ENCODE results near the gene CANT1.

The CANT1 gene

GRCh38 chr17:78979780-78980623, 29.6 kb downstream of the CANT1 start, which contains the start of gene LGALS3BP:
TSS of gene LGALS3BP (minus strand) at chr17:78979923. CDS start at chr17:78977191, 2,732 bp downstream.
- H3K9me3 ChIP-seq (ENCODE audit: insufficient read depth, low read depth, low read length), result no peaks in the 10 kb centered on the region
- no peaks in the 10 kb centered on the region for H3K27me3 ChIP-seq (ENCODE audit: insufficient read depth, low read length)
- H3K4me1 ChIP-seq (ENCODE audit: insufficient read depth, low read length), result peaks cover 9% of the 10 kb centered on the region; the same call in 1 of the 2 replicates
- H3K27ac ChIP-seq (ENCODE audit: low read depth, low read length), result no peak within 1 kb of the TSS
- peak within 1 kb of the TSS; percentile 32; the same call in 1 of the 2 replicates for H3K4me3 ChIP-seq (ENCODE audit: low read length)
- 0 out of 2 replicates have a peak within 1 kb of the TSS, but pooled peaks have one; percentile 29 for H3K9ac ChIP-seq (ENCODE audit: low read depth, low read length)
- no peaks in the 10 kb centered on the region for H3K36me3 ChIP-seq (ENCODE audit: insufficient read depth, low read length)
- 75% methylated on average over 16 of the region's 16 CpGs for WGBS

- Histone ChIP-seq H3K4me3 (ENCODE audit: low read length) (no peak overlapping the region), H3K4me1 (ENCODE audit: insufficient read depth, low read length) (peaks cover 12% of the 10 kb centered on the region; the same call in 1 of the 2 replicates), H3K27ac (ENCODE audit: low read depth, low read length) (no peak overlapping the region), H3K27me3 (ENCODE audit: insufficient read depth, low read length) (no peaks in the 10 kb centered on the region), H3K9me3 (ENCODE audit: insufficient read depth, low read depth, low read length) (no peaks in the 10 kb centered on the region), H3K9ac (ENCODE audit: low read depth, low read length) (no peak overlapping the region), H3K36me3 (ENCODE audit: insufficient read depth, low read length) (no peaks in the 10 kb centered on the region)
- WGBS, result 88% methylated on average over 20 of the region's 21 CpGs
Observed at GRCh38 chr17:78977997-78978973, 31.3 kb downstream of the CANT1 start.

GRCh38 chr17:78977681-78977943, 32.0 kb downstream of the CANT1 start:
- no peaks in the 10 kb centered on the region for H3K9me3 ChIP-seq (ENCODE audit: insufficient read depth, low read depth, low read length)
- H3K4me3 ChIP-seq (ENCODE audit: low read length), result no peak overlapping the region
- no peak overlapping the region for H3K27ac ChIP-seq (ENCODE audit: low read depth, low read length)

GRCh38 chr17:78976907-78977680, 32.5 kb downstream of the CANT1 start:
- Histone ChIP-seq H3K36me3 (ENCODE audit: insufficient read depth, low read length) (no peaks in the 10 kb centered on the region; the same call in 1 of the 2 replicates), H3K9ac (ENCODE audit: low read depth, low read length) (no peak overlapping the region), H3K9me3 (ENCODE audit: insufficient read depth, low read depth, low read length) (no peaks in the 10 kb centered on the region), H3K27me3 (ENCODE audit: insufficient read depth, low read length) (no peaks in the 10 kb centered on the region), H3K4me3 (ENCODE audit: low read length) (no peak overlapping the region), H3K27ac (ENCODE audit: low read depth, low read length) (no peak overlapping the region), H3K4me1 (ENCODE audit: insufficient read depth, low read length) (peaks cover 16% of the 10 kb centered on the region; the same call in 1 of the 2 replicates)
- WGBS, result 93% methylated on average over 20 of the region's 20 CpGs

More at GRCh38 chr17:78977681-78977943, 32.0 kb downstream of the CANT1 start:
- Histone ChIP-seq H3K36me3 (ENCODE audit: insufficient read depth, low read length) (no peaks in the 10 kb centered on the region), H3K4me1 (ENCODE audit: insufficient read depth, low read length) (peaks cover 16% of the 10 kb centered on the region; the same call in 1 of the 2 replicates), H3K9ac (ENCODE audit: low read depth, low read length) (no peak overlapping the region), H3K27me3 (ENCODE audit: insufficient read depth, low read length) (no peaks in the 10 kb centered on the region)
- 91% methylated on average over 8 of the region's 8 CpGs for whole genome bisulfite sequencing

GRCh38 chr17:78974635-78975591, 34.7 kb downstream of the CANT1 start:
- H3K36me3 ChIP-seq (ENCODE audit: insufficient read depth, low read length), result no peaks in the 10 kb centered on the region; the same call in 1 of the 2 replicates
- no peak overlapping the region for H3K9ac ChIP-seq (ENCODE audit: low read depth, low read length)
- WGBS, result 66% methylated on average over 30 of the region's 30 CpGs
- H3K4me3 ChIP-seq (ENCODE audit: low read length), result no peak overlapping the region
- peaks cover 11% of the 10 kb centered on the region; the same call in 1 of the 2 replicates for H3K4me1 ChIP-seq (ENCODE audit: insufficient read depth, low read length)
- H3K27me3 ChIP-seq (ENCODE audit: insufficient read depth, low read length), result no peaks in the 10 kb centered on the region
- peak overlapping the region; percentile 24; the same call in 1 of the 2 replicates for H3K27ac ChIP-seq (ENCODE audit: low read depth, low read length)
- H3K9me3 ChIP-seq (ENCODE audit: insufficient read depth, low read depth, low read length), result no peaks in the 10 kb centered on the region

GRCh38 chr17:78973792-78974520, 35.6 kb downstream of the CANT1 start:
- no peak overlapping the region for H3K27ac ChIP-seq (ENCODE audit: low read depth, low read length)
- 94% methylated on average over 22 of the region's 23 CpGs for WGBS
- H3K36me3 ChIP-seq (ENCODE audit: insufficient read depth, low read length), result no peaks in the 10 kb centered on the region; the same call in 1 of the 2 replicates
- H3K4me1 ChIP-seq (ENCODE audit: insufficient read depth, low read length), result 0 out of 2 replicates have a peak, but pooled peaks cover 10% of the 10 kb centered on the region
- no peak overlapping the region for H3K9ac ChIP-seq (ENCODE audit: low read depth, low read length)
- H3K27me3 ChIP-seq (ENCODE audit: insufficient read depth, low read length), result no peaks in the 10 kb centered on the region
- H3K4me3 ChIP-seq (ENCODE audit: low read length), result no peak overlapping the region
- no peaks in the 10 kb centered on the region for H3K9me3 ChIP-seq (ENCODE audit: insufficient read depth, low read depth, low read length)

GRCh38 chr17:78973196-78973595, 36.4 kb downstream of the CANT1 start:
- no peak overlapping the region for H3K27ac ChIP-seq (ENCODE audit: low read depth, low read length)
- 0 out of 2 replicates have a peak, but pooled peaks cover 10% of the 10 kb centered on the region for H3K4me1 ChIP-seq (ENCODE audit: insufficient read depth, low read length)
- H3K9me3 ChIP-seq (ENCODE audit: insufficient read depth, low read depth, low read length), result no peaks in the 10 kb centered on the region
- no peak overlapping the region for H3K4me3 ChIP-seq (ENCODE audit: low read length)
- no peak overlapping the region for H3K9ac ChIP-seq (ENCODE audit: low read depth, low read length)
- H3K27me3 ChIP-seq (ENCODE audit: insufficient read depth, low read length), result no peaks in the 10 kb centered on the region
- 74% methylated on average over 11 of the region's 11 CpGs for WGBS
- H3K36me3 ChIP-seq (ENCODE audit: insufficient read depth, low read length), result no peaks in the 10 kb centered on the region; the same call in 1 of the 2 replicates

- H3K27ac ChIP-seq (ENCODE audit: low read depth, low read length), result no peak overlapping the region
- no peaks in the 10 kb centered on the region for H3K9me3 ChIP-seq (ENCODE audit: insufficient read depth, low read depth, low read length)
- no peaks in the 10 kb centered on the region for H3K27me3 ChIP-seq (ENCODE audit: insufficient read depth, low read length)
- WGBS, result 93% methylated on average over 15 of the region's 15 CpGs
- 0 out of 2 replicates have a peak, but pooled peaks cover 10% of the 10 kb centered on the region for H3K4me1 ChIP-seq (ENCODE audit: insufficient read depth, low read length)
- H3K4me3 ChIP-seq (ENCODE audit: low read length), result no peak overlapping the region
- no peak overlapping the region for H3K9ac ChIP-seq (ENCODE audit: low read depth, low read length)
- H3K36me3 ChIP-seq (ENCODE audit: insufficient read depth, low read length), result no peaks in the 10 kb centered on the region; the same call in 1 of the 2 replicates
Observed at GRCh38 chr17:78972507-78973105, 37.0 kb downstream of the CANT1 start.
